Umbilical cord (tissue), 2 donors: ENCODE results near the gene BPIFB2. TPM values are rescaled to one million over a fixed set of nuclear protein-coding genes. Genes with fewer than 3 reads are reported as not detected.

ENCODE experiments used
- DNase-seq: peaks from one replicate; pipeline ENCODE4 v3.0.0-alpha.2; 2015; ENCODE audit warnings: low spot score
- total RNA-seq: library from RNA; depleted of rRNA; stranded (reverse); fragments of >200 nt; gene quantifications from one replicate; pipeline ENCODE4 v1.2.3, GENCODE V29; 2014; ENCODE audit warnings: low replicate concordance; ENCODE audit not compliant: insufficient read depth

BPIFB2 gene
- total RNA-seq, 1 donor from 2014 or later = not detected

- DNase-seq = no peak
These were observed 13.0 kb downstream of the BPIFB2 start for GRCh38 chr20:33020278-33021161.

- DNase-seq = no peak
These were observed 14.4 kb downstream of the BPIFB2 start for GRCh38 chr20:33021879-33022278.

GRCh38 chr20:33022289-33022688 lies 14.8 kb downstream of the BPIFB2 start:
- DNase-seq = no peak

- DNase-seq = no peak
These were observed 15.4 kb downstream of the BPIFB2 start for GRCh38 chr20:33022694-33023438.

GRCh38 chr20:33023439-33024242 lies 16.1 kb downstream of the BPIFB2 start:
- peak; percentile 17 for DNase-seq

- peak; percentile 70 for DNase-seq
These were observed 16.7 kb downstream of the BPIFB2 start for GRCh38 chr20:33024243-33024560.

- DNase-seq = no peak
These were observed 17.3 kb downstream of the BPIFB2 start for GRCh38 chr20:33024609-33025317.

- DNase-seq = no peak
These were observed 17.9 kb downstream of the BPIFB2 start for GRCh38 chr20:33025318-33025876.

GRCh38 chr20:33026072-33026778 lies 18.7 kb downstream of the BPIFB2 start:
- DNase-seq = no peak

- DNase-seq = no peak
These were observed 19.6 kb downstream of the BPIFB2 start for GRCh38 chr20:33026779-33027759.

GRCh38 chr20:33027769-33028751 lies 20.6 kb downstream of the BPIFB2 start:
- DNase-seq = no peak

- no peak for DNase-seq
These were observed 21.4 kb downstream of the BPIFB2 start for GRCh38 chr20:33028875-33029274.

- DNase-seq = no peak
These were observed 22.6 kb downstream of the BPIFB2 start for GRCh38 chr20:33030076-33030475.

- DNase-seq = no peak
These were observed 23.1 kb downstream of the BPIFB2 start for GRCh38 chr20:33030569-33030968.

- no peak for DNase-seq
These were observed 24.0 kb downstream of the BPIFB2 start, which contains the start of gene BPIFB6 for GRCh38 chr20:33031531-33031930. Gene BPIFB6 (plus strand): TSS chr20:33031648. CDS start chr20:33031648, 0 bp downstream.

GRCh38 chr20:33032555-33032954 lies 25.1 kb downstream of the BPIFB2 start:
- DNase-seq = no peak

GRCh38 chr20:33033381-33033780 lies 25.9 kb downstream of the BPIFB2 start:
- no peak for DNase-seq

- no peak for DNase-seq
These were observed 26.6 kb downstream of the BPIFB2 start for GRCh38 chr20:33034115-33034514.
